ENCODE results near the gene UGT1A8.
A peak's percentile ranks its signal among the peaks of the same experiment; 100 is the strongest.
"Not testable (repeated sequence)": the region's sequence is repeated elsewhere in the genome, so short reads cannot be mapped to it uniquely, and the experiment has no call there.

UGT1A8 gene

DNA sequence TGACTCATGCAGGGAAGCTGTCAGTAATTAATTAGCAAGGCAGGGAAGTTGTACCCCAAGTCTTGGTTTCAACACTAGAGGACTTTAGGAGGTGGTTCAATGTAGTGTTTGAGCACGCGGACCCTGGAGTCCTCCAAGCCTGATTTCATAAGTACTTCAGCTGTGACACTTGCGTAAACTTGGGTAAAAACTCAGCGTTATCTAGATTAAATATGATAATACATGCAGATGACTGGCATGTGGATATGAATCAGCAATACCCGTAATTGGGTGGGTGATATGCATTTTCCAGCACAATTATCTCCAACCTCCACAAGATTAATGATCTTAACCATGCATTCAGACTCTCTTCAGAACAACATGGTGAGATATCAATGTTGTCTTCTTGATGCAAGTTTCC lies 69.5 kb downstream of the UGT1A8 start:
- DNase-seq (ENCODE audit: low spot score): no peak

DNA sequence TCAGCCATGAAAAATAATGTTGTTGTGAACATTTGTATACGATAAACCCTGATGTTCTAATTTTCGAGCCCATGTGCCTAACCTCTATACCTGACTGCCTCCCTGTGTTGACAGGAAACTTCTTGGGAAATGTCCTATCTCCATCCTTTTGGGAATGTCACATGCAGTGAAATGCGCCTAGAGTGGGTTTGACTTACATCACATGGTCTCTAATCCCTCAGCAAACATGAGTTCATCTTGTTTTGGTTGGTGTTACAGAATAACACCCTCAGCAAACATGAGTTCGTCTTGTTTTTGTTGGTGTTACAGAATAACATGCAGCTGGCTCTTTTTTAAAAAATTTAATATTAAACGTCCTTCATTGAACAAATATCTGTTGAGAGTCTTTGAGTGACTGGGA lies 70.9 kb downstream of the UGT1A8 start:
- no peak for DNase-seq (ENCODE audit: low spot score)

- DNase-seq (ENCODE audit: low spot score): no peak
These were observed 71.6 kb downstream of the UGT1A8 start for GRCh38 chr2:233689031-233689430.

GRCh38 chr2:233689501-233689900 lies 72.1 kb downstream of the UGT1A8 start:
- DNase-seq (ENCODE audit: low spot score): no peak

GRCh38 chr2:233690444-233690843 lies 73.0 kb downstream of the UGT1A8 start:
- DNase-seq (ENCODE audit: low spot score): no peak

- DNase-seq (ENCODE audit: low spot score): no peak
These were observed 74.3 kb downstream of the UGT1A8 start for GRCh38 chr2:233691443-233692433.

- no peak for DNase-seq (ENCODE audit: low spot score)
These were observed 75.2 kb downstream of the UGT1A8 start, which contains the start of gene UGT1A6 for GRCh38 chr2:233692648-233693047. Gene UGT1A6, plus strand, starts transcription at chr2:233692890. Its CDS starts 115 bp downstream, at chr2:233693005.

- no peak for DNase-seq (ENCODE audit: low spot score)
These were observed 76.5 kb downstream of the UGT1A8 start for GRCh38 chr2:233693963-233694362.

GRCh38 chr2:233698740-233699139 lies 81.3 kb downstream of the UGT1A8 start:
- DNase-seq (ENCODE audit: low spot score): no peak

GRCh38 chr2:233699424-233700027 lies 82.1 kb downstream of the UGT1A8 start:
- no peak for DNase-seq (ENCODE audit: low spot score)

DNA sequence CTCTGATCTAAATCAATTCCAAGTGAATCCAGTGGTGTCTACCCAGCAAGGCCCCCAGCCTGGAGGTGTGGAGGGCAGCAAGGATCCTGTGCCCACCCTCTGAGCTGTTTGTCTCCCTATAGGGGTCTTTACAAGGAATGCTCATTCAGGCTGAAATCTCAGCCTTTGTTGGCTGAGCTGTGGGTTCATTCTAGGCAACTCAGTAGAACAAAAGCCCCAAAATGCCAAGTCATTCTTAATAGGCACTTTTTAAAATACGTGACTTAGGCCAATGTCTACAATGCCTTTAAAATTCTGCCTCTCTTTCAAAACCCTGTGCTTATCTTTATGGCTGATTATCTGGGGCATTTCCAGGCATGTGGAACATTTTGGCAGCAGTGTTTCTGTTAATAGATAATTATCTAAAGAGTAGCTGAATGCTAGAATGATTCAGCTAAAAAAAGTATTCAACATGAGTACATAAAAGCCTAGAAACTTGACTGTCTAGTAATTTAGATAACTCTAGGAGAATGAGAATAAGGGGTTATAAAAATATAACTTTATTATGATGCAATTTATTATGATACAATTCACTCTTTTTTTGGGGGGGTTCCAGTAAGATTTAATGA lies 82.7 kb downstream of the UGT1A8 start:
- no peak for DNase-seq (ENCODE audit: low spot score)

DNA sequence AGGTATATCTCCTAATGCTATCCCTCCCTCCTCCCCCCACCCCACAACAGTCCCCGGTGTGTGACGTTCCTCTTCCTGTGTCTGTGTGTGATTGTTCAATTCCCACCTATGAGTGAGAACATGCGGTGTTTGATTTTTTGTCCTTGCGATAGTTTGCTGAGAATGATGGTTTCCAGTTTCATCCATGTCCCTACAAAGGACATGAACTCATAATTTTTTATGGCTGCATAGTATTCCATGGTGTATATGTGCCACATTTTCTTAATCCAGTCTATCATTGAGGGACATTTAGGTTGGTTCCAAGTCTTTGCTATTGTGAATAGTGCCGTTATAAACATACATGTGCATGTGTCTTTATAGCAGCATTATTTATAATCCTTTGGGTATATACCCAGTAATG lies 83.4 kb downstream of the UGT1A8 start:
- DNase-seq (ENCODE audit: low spot score): not testable (repeated sequence)

DNA sequence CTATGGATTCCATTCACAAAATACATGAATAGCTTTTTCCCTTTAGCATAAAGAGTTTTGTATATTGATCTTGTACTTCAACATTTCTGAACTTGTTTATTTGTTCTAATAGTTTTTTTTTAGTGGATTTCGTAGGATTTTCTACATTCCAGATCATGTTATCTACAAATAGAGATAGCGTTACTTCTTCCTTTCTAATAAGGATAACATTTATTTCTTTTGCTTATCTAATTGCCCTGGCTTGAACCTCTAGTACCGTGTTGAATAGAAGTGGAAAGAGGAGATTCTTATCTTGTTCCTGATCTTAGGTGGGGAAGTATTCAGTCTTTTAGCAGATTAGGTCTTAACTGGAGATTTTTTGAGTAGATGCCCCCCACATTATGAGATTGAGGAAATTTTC lies 84.8 kb downstream of the UGT1A8 start:
- DNase-seq (ENCODE audit: low spot score): no peak

- DNase-seq (ENCODE audit: low spot score): no peak
These were observed 88.6 kb downstream of the UGT1A8 start for GRCh38 chr2:233705911-233706506.

- no peak for DNase-seq (ENCODE audit: low spot score)
These were observed 89.3 kb downstream of the UGT1A8 start for GRCh38 chr2:233706720-233707119.

- DNase-seq (ENCODE audit: low spot score): no peak
These were observed 90.7 kb downstream of the UGT1A8 start for GRCh38 chr2:233707940-233708644.

DNA sequence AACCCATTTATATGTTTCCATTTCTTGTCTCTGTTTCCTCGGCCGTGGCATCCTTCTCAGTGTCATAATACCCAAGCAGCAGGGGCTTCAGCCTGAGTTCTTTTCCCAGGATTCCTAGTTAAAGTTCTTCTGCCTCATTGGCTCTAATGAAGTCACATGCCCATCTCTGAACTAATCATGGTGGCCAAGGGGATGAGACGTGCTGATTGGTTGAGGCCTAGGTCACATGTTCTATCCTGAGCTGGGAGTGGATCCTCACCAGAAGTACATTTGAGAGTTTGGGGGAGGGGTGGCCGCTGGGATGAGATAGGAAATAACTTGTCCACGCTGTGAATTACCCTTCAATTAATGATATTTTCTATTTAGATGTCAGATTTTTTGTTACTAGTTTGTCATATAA lies 91.5 kb downstream of the UGT1A8 start:
- no peak for DNase-seq (ENCODE audit: low spot score)

DNA sequence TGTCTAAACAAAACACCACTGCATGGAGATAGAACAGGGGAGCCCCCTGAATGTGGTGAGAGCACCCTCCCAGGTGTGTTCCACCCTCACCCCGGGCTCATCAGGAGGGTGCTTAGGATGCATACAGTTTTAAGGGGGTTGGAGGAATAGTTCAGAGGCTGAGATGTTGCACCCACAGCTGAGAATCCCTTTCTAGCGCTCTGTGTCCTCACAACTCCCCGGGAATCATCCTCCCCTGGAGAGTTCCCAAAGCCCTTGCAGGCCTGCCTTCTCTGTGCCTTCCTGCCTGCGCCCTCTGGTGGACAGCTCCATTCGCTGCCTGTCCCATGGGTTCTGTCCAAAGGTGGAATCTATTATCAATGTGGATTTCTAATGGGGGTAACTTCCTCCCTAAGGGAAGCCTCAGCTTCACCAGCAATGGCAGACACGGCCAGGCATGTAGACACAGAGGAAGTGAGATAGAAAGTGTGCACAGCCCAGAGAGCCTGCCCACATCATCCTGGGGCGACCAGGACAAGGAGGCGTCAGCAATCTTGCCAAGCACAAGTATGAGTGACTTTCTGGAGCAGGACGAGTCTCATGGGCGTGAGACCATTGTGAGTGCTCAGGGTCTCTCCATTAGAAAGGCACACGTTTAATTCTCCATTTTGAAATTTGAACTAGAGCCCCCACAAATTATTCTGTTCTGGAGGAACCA lies 94.0 kb downstream of the UGT1A8 start:
- peak; percentile 66 for DNase-seq (ENCODE audit: low spot score)

DNA sequence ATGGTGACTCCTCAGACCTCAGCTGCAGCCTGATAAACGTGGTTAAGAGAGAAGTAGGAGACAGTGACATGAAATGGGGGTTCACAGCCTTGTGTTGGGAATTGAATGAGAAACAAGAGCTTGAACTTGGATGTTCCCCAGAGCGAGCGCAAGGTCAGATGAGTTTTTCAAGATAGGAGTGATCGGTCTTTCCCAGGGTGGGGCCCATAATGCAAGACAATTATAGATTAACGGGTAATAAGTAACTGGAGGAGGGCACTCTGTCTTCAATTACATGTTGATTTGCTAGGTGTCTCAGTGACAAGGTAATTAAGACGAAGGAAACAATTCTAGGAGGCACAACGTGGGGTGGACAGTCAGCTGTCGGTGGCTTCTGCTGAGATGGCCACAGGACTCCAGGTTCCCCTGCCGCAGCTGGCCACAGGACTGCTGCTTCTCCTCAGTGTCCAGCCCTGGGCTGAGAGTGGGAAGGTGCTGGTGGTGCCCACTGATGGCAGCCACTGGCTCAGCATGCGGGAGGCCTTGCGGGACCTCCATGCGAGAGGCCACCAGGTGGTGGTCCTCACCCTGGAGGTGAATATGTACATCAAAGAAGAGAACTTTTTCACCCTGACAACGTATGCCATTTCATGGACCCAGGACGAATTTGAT lies 95.3 kb downstream of the UGT1A8 start, which contains the start of gene UGT1A5:
TSS of gene UGT1A5 (plus strand) at position 297 of the 651 bp plus-strand sequence. CDS start at position 382, 85 bp downstream.
- no peak for DNase-seq (ENCODE audit: low spot score)

DNA sequence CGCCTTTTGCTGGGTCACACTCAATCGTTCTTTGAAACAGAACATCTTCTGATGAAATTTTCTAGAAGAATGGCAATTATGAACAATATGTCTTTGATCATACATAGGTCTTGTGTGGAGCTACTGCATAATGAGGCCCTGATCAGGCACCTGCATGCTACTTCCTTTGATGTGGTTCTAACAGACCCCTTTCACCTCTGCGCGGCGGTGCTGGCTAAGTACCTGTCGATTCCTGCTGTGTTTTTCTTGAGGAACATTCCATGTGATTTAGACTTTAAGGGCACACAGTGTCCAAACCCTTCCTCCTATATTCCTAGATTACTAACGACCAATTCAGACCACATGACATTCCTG lies 95.8 kb downstream of the UGT1A8 start:
- DNase-seq (ENCODE audit: low spot score): no peak

- DNase-seq (ENCODE audit: low spot score): no peak
These were observed 96.7 kb downstream of the UGT1A8 start for GRCh38 chr2:233714121-233714520.
